Hypothalamus (tissue), 51 donors: ENCODE measurements around the gene TSACC.

ENCODE experiments used
- DNase-seq, 51 donors: peaks; one replicate each; lab custom pipeline; 2025; lab: John Stamatoyannopoulos, UW

The TSACC gene

DNA sequence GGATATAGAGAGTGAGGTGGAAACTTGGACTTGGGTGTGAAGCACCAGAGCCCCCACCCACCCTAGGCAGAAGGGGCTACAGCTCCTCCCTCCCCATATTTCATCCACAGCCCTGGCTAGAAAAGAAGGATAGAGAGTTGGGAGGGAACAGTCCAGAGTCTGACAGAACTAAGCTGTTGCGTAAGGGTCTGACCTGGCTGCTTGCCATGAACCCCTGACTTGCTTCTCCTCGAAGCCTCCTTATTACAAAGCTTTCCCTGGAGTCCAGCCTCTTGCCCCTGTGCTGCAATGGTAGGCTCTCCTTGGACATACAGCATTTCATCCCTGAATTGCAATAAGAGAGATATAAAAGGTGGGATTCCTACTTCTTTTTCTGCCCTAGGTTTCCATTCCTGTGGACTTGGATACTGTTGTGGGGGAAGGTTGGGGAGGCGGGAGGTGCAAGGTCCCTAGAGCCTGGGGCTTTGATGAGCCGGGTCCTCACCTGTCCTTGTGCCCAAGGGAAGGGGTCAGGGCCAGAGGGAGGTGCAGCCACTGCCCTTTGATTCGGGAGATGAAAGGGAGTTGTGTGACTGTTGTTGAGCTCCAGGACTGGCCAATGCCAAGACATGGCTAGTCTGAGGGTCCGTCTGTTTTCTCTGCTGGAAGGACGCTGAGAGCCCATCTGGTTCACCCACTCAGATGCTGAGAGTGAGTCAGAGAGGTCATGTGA, 33.4 kb downstream of the TSACC start:
- peak in 9 of 51 donors; percentile 2 to 43 (median 13) for DNase-seq

DNA sequence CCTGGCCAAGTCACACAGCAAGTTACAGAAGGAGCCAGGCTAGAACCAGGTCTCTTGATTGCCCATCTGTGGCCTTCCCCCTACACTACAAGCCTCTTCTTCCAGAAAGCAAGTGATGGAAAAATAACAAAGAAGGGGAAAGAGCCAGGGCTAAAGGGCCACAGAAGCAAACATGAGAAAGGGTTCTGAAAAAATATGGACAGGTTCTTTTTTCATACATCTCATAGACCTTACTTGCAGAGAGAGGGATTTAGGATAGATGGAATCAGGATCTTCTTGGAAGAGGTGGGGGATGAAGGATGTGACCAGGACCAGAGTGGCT, 33.9 kb downstream of the TSACC start:
- no peak for DNase-seq

DNA sequence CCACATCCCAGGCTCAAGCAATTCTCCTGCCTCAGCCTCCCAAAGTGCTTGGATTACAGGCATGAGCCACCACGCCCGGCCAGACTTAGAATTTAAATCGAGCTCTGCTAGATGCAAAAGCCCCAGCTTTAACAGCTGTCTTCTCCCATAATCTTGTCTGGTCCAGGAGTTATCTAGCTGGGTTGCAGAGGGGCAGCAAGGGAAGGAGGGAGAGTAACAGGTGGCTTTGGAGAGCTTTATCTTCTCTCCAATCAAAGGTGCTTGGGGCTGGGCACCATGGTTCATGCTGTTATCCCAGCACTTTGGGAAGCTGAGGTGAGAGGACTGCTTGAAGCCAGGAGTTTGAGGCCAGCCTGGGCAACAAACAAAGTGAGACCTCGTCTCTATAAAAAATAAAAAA, 34.5 kb downstream of the TSACC start:
- DNase-seq, result no peak

DNA sequence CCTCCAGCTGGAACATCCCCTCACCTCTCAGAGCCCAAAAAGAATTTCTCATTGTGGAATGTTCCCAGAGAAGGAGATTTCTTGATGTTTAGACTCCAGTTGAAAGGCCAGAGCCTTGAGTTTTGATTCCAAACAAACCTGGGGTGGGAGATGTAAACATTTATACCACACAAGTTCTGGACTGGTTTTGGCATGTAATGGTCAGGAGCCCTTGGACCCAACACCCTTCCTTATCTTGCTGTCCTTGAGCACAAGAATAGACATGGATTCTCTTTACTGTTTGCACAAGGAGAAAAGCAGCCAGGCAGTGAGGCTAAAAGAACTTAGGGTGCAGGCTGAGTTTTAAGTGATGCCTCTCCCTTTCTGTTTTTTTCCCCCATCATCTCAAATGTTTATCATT, 35.2 kb downstream of the TSACC start:
- no peak for DNase-seq

GRCh38 chr1:156376146-156376545, 37.8 kb downstream of the TSACC start:
- no peak for DNase-seq

DNA sequence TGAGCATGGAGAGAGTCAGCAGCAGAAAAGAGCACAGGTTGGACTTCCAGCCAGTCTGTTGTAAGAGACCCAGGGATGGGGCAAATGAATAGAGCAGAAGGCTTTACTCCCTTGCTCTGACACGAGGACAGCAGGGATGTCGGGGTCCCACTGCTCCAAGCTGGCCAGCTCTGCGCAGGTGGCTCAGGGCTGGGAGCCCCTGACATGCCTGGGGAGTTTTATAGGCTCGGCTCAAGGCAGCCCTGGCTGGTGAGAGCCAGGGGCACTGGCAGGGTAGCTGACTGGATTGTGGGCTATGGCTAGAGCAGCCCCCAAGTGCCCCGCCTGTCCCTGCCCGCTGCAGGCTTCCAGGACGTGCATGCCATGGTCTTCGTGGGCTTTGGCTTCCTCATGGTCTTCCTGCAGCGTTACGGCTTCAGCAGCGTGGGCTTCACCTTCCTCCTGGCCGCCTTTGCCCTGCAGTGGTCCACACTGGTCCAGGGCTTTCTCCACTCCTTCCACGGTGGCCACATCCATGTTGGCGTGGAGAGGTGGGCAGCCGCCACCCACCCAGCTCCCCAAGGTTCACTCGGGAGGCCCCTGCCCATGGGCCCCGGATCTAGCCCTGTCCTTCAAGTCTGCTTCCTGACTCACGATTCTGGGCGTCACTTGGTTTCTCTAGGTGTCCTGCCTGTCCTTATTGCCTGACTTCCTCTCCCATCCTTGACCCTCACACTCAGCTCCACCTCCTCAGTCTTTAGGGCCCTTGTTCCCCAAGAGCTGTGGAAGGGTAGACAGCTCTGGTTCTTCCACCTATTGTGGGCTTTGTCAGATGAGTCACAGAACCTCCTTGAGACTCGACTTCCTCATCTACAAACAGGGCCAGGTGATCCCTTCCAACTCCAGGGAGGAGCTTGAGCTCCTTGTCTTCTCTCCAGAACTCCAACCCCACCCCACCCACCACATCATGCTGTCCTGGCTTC, 38.9 kb downstream of the TSACC start:
- no peak for DNase-seq

GRCh38 chr1:156378557-156378956, 40.2 kb downstream of the TSACC start:
- no peak for DNase-seq

DNA sequence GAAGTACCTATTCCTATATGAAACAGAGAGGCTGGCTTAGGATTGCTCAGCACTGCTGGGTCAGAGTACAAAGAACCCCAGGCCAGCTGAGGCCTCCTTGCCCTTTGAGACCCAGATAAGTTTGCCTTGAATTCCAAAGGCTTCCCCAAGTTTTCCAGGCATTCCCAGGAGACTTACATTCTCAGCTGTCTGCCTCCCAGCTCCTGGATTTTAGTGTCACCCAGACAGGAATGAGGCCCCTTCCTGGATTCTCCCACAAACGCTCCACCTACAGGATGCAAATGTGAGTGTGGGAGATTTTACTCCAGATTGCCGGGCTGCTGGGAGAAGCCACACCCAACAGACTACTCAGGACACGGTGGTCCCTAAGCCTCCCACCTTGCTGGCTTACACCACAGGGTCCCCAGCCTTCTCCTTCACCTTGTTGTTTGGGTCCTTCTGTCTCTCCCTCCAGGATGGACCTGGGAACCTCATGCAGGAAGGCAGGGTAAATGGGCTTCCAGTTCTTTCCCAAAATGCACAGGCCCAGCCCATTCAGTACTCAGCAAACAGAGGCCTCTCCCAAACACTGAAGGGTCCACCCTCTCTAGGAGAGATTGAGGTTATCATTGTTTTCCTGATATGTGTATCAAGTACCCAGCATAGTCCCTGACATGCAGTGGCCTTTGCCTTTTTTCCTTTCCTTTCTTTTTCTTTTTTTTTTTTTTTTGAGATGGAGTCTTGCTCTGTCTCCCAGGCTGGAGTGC, 41.3 kb downstream of the TSACC start:
- DNase-seq, result no peak

DNA sequence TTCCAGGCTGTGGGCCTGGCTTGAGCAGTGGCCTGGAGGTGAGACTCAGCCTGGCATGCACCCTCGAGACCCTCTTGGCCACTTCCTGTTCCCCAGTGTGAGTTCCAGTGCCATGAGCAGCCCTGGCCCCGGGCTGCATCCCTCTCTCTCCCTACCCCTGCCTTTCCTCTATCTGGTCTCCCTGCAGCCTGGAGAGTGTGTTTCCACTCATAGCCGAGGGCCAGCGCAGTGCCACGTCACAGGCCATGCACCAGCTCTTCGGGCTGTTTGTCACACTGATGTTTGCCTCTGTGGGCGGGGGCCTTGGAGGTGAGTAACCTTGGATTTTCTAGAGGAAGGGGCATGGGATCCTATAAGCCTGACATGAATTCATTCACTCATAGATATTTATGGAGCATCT, 44.2 kb downstream of the TSACC start:
- no peak for DNase-seq

GRCh38 chr1:156383023-156383422, 44.7 kb downstream of the TSACC start:
- peak in 43 of 51 donors; percentile 20 to 84 (median 60) for DNase-seq

DNA sequence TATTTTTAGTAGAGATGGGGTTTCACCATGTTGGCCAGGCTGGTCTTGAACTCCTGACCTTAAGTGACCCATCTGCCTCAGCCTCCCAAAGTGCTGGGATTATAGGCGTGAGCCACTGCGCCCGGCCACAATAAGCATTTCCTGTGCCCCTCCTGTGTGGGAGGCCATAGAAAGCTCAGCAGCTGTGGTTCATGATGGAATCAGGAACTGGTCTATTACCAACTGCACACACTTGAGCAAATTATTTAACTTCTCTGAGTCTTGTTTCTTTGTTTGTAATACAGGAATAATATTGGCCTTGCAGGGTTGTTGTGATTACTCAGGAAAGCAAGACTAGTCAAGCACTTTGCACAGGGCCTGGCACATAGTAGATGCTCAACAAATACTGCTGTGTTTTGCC, 45.7 kb downstream of the TSACC start:
- no peak for DNase-seq

- DNase-seq, result no peak
Measured at GRCh38 chr1:156384658-156385057, 46.3 kb downstream of the TSACC start.

- peak in 48 of 51 donors; percentile 30 to 86 (median 62) for DNase-seq
Measured at GRCh38 chr1:156385534-156386031, 47.3 kb downstream of the TSACC start.

- peak in 1 of 51 donors; percentile 21 for DNase-seq
Measured at GRCh38 chr1:156386134-156386901, 48.0 kb downstream of the TSACC start.

GRCh38 chr1:156386949-156387869, 48.9 kb downstream of the TSACC start:
- peak in 1 of 51 donors; percentile 45 for DNase-seq

- peak in 5 of 51 donors; percentile 55 to 83 (median 66) for DNase-seq
Measured at GRCh38 chr1:156387870-156388173, 49.5 kb downstream of the TSACC start.

- DNase-seq, result peak in 50 of 51 donors; percentile 42 to 96 (median 88)
Measured at GRCh38 chr1:156388174-156389137, 50.1 kb downstream of the TSACC start.

DNA sequence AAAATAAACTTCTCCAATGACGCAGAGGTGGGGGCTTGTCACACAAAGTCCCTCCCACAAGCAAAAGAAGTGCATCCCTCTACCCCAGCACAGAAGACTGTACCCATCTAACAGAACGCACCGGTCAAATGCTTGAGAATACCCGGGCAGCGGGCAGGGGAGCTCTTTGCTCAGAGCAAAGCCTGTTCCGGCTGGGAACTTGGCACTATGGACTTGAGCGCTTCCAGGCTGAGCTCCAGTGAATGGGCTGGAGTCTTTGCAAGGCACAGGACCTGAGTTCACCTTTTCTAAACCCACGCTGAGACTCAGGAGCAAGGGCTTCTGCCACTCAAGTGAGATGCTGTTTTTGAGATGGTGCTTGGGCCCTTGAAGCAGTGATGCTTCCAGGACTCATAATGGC, 51.0 kb downstream of the TSACC start:
- peak in 25 of 51 donors; percentile 13 to 72 (median 41) for DNase-seq
